NT2/D1 (cell line): ENCODE results near the gene DDAH1.

Experiments
- YY1 ChIP-seq: IDR thresholded peaks from 2 replicates; pipeline ENCODE4 v1.6.1; 2011; ENCODE audit not compliant: insufficient read length, insufficient read depth
- ZNF274 ChIP-seq: IDR thresholded peaks from 2 replicates; pipeline ENCODE4 v1.6.1; 2011; ENCODE audit warnings: mild to moderate bottlenecking, low read depth, low read length

- TF ChIP-seq YY1 (no peak), ZNF274 (no peak)
These were observed 107.1 kb downstream of the DDAH1 start for GRCh38 chr1:85357817-85358216.
